A549 (cell line): Measurements from ENCODE around the gene POU2F3. TPM values are rescaled to one million over a fixed set of nuclear protein-coding genes. Genes with fewer than 3 reads are reported as not detected.

Experiments used
- ATAC-seq, 2 experiments: fragments of 200-7000 bp in 1 of 2; fragments of >200 bp in 1 of 2; cut with Nextera tagmentation in 1 of 2; cut with Tn5 transposase in 1 of 2; 3 replicates each; pipeline versions ENCODE4 v1.8.0 to v1.9.1; 2018 to 2020; ENCODE audit warnings: mild to moderate bottlenecking in 1 of 2, moderate library complexity in 1 of 2
- CTCF ChIA-PET: fragments of 300-600 bp; sonication (Branson Sonifier 250); formaldehyde crosslinking; extraction: SDS; loops from one replicate; lab custom pipeline; 2021; ENCODE audit warnings: antibody characterized with exemption, inconsistent platforms; lab: Yijun Ruan, JAX
- POLR2A ChIA-PET: fragments of 350-600 bp; formaldehyde crosslinking; extraction: SDS; loops from one replicate; lab custom pipeline; 2021; ENCODE audit warnings: antibody characterized with exemption, inconsistent platforms; lab: Yijun Ruan, JAX
- DNase-seq, 2 experiments: peaks; one replicate each; pipeline versions ENCODE4 v3.0.0 to v3.0.0-alpha.2; 2011 to 2016; ENCODE audit warnings: low read depth in 1 of 2, low spot score in 1 of 2
- FAIRE-seq: peaks from 2 replicates; lab custom pipeline; 2011; peaks lifted over from hg19 to GRCh38; lab: Jason Lieb, UNC
- H3K27ac ChIP-seq, 2 experiments: fragments of >200 bp; sonication (Bioruptor Twin); formaldehyde crosslinking; 3 replicates each; pipeline ENCODE4 v1.5.1; 2016 to 2017
- H3K4me1 ChIP-seq: fragments of >200 bp; sonication (Bioruptor Twin); formaldehyde crosslinking; 3 replicates; pipeline ENCODE4 v1.6.1; 2016
- H3K4me2 ChIP-seq: fragments of >200 bp; sonication (Bioruptor Twin); formaldehyde crosslinking; 3 replicates; pipeline ENCODE4 v1.6.1; 2016
- H3K4me3 ChIP-seq: fragments of >200 bp; sonication (Bioruptor Twin); formaldehyde crosslinking; 3 replicates; pipeline ENCODE4 v1.5.1; 2016
- H3K9me3 ChIP-seq: fragments of >200 bp; sonication (Bioruptor Twin); formaldehyde crosslinking; 3 replicates; pipeline ENCODE4 v1.6.1; 2016
- CBX8 ChIP-seq: fragments of 200-600 bp; sonication (generic); IDR thresholded peaks from 2 replicates; pipeline ENCODE4 v1.6.1; 2016
- CHD2 ChIP-seq: fragments of 150-350 bp; IDR thresholded peaks from 2 replicates; pipeline ENCODE4 v1.6.1; 2014; ENCODE audit warnings: low read length; ENCODE audit not compliant: partially characterized antibody
- CHD4 ChIP-seq: fragments of 200-600 bp; sonication (generic); IDR thresholded peaks from 2 replicates; pipeline ENCODE4 v1.6.1; 2016; ENCODE audit warnings: antibody characterized with exemption, mild to moderate bottlenecking, borderline replicate concordance
- E2F6 ChIP-seq: IDR thresholded peaks from 2 replicates; pipeline ENCODE4 v1.6.1; 2012; ENCODE audit warnings: low read depth, borderline replicate concordance
- FOSB ChIP-seq: fragments of 250-450 bp; sonication (Bioruptor Pico); IDR thresholded peaks from 2 replicates; pipeline ENCODE4 v1.5.0; 2020; ENCODE audit warnings: mild to moderate bottlenecking, moderate library complexity
- MAX ChIP-seq: IDR thresholded peaks from 2 replicates; pipeline ENCODE4 v1.6.1; 2012
- RAD21 ChIP-seq, 2 experiments: fragments of >200 bp in 1 of 2; sonication (Bioruptor Twin) in 1 of 2; formaldehyde crosslinking in 1 of 2; IDR thresholded peaks in 1 of 2; conservative IDR thresholded peaks in 1 of 2; 2 replicates in 1 of 2; 3 replicates in 1 of 2; pipeline ENCODE4 v1.6.1; 2012 to 2018; ENCODE audit warnings: inconsistent platforms in 1 of 2
- RCOR1 ChIP-seq: fragments of 150-350 bp; IDR thresholded peaks from 2 replicates; pipeline ENCODE4 v1.6.1; 2014; ENCODE audit warnings: antibody characterized with exemption, low read length, low read depth
- TP53 ChIP-seq: fragments of 250-450 bp; sonication (Bioruptor Pico); IDR thresholded peaks from 2 replicates; pipeline ENCODE4 v1.5.0; 2021; ENCODE audit warnings: mild to moderate bottlenecking, moderate library complexity
- ZC3H11A ChIP-seq: fragments of 450-650 bp; IDR thresholded peaks from 2 replicates; pipeline ENCODE4 v1.6.1; 2014; ENCODE audit warnings: antibody characterized with exemption, mild to moderate bottlenecking
- ZNF302 ChIP-seq: fragments of 250-450 bp; sonication (Bioruptor Pico); IDR thresholded peaks from 2 replicates; pipeline ENCODE4 v1.9.0; 2021; ENCODE audit warnings: inconsistent platforms, mild to moderate bottlenecking, moderate library complexity
- ZSCAN20 ChIP-seq: fragments of 250-450 bp; sonication (Bioruptor Pico); IDR thresholded peaks from 2 replicates; pipeline ENCODE4 v1.8.0; 2022; ENCODE audit warnings: mild to moderate bottlenecking, moderate library complexity
- WGBS: methylation state at CpG from one replicate; pipeline ENCODE4 v1.1.6; 2017; ENCODE audit errors: missing lambda C conversion rate; 5-methylcytosine and 5-hydroxymethylcytosine counted together
- polyA plus RNA-seq, 4 experiments: library from polyadenylated mRNA; depleted of rRNA in 3 of 4; stranded (reverse); fragments of >200 nt; fragmentation: RNase III in 1 of 4; extraction: RNeasy Plus Mini Kit Qiagen cat#74134 plus additional on column Dnase treatment in 1 of 4; gene quantifications; 2 replicates in 3 of 4; 3 replicates in 1 of 4; pipeline ENCODE4 v1.2.3, GENCODE V29; 2011 to 2017

The POU2F3 gene
- polyA plus RNA-seq, 2 of the 4 experiments (the other 2 are of a cell fraction), result not detected

GRCh38 chr11:120335908-120336640, 96.1 kb downstream of the POU2F3 start, which contains the start of gene ARHGEF12 (continued):
- TF ChIP-seq CHD2 (peak; percentile 74), ZSCAN20 (CRISPR knock-in tag) (no peak), TP53 (CRISPR knock-in tag) (no peak), RAD21 (conservative IDR thresholded peaks at IDR 0.05 in 1 of 2, IDR thresholded peaks at IDR 0.05 in 1 of 2) (peak in 1 of 2 experiments; percentile 39; a peak in 3 of 5 replicates), ZC3H11A (no peak)

GRCh38 chr11:120336641-120337354, 96.9 kb downstream of the POU2F3 start:
- FAIRE-seq (no peak), DNase-seq (peak; percentile 31 to 39), ATAC-seq (peak; percentile 64 to 70)
- WGBS, result 1% methylated on average over 18 of the region's 56 CpGs
- POLR2A ChIA-PET, result interaction anchor here (0.6 to 3.3 kb wide), 8 partner anchors 9 to 159 kb away, joined by 3 to 16 read pairs (median 3); no protein-coding TSS in a partner anchor
- CTCF ChIA-PET, result interaction anchor here (0.6 to 2.4 kb wide), 8 partner anchors 13 to 145 kb away, joined by 3 to 8 read pairs (median 3); no protein-coding TSS in a partner anchor
- peak overlapping the region; percentile 85 for H3K4me2 ChIP-seq
- peak overlapping the region; percentile 64 for H3K4me3 ChIP-seq
- TF ChIP-seq CHD4 (no peak), ZNF302 (CRISPR knock-in tag) (no peak), E2F6 (no peak), ZC3H11A (no peak)
- peaks cover 43% of the 10 kb centered on the region for H3K4me1 ChIP-seq
- peak overlapping the region; percentile 84 to 100 for H3K27ac ChIP-seq
- no peaks in the 10 kb centered on the region for H3K9me3 ChIP-seq

- no peaks in the 10 kb centered on the region for H3K9me3 ChIP-seq
- H3K4me3 ChIP-seq, result peak overlapping the region; percentile 64
- ChIA-PET POLR2A (interaction anchor here (0.6 to 3.3 kb wide), 7 partner anchors 9 to 158 kb away, joined by 3 to 16 read pairs (median 3); no protein-coding TSS in a partner anchor), CTCF (interaction anchor here (1.1 kb wide), 2 partner anchors 18 to 94 kb away, joined by 3 read pairs; no protein-coding TSS in a partner anchor)
- TF ChIP-seq ZC3H11A (no peak), FOSB (CRISPR knock-in tag) (no peak), CBX8 (no peak), MAX (0 out of 2 replicates have a peak, but pooled peaks have one; percentile 33)
- WGBS, result under 1% methylated on average over 18 of the region's 18 CpGs
- peak overlapping the region; percentile 85 for H3K4me2 ChIP-seq
- peak overlapping the region; percentile 84 to 100 for H3K27ac ChIP-seq
- DNase-seq (no peak), ATAC-seq (peak in 1 of 2 experiments; percentile 32; a peak in 2 of 6 replicates), FAIRE-seq (no peak)
- H3K4me1 ChIP-seq, result peaks cover 35% of the 10 kb centered on the region
Observed at GRCh38 chr11:120337355-120338106, 97.6 kb downstream of the POU2F3 start.

- Histone ChIP-seq H3K27ac (peak overlapping the region; percentile 84 to 100; a peak in 5 of 6 replicates), H3K4me2 (peak overlapping the region; percentile 85), H3K4me1 (peaks cover 27% of the 10 kb centered on the region), H3K9me3 (no peaks in the 10 kb centered on the region), H3K4me3 (peak overlapping the region; percentile 64)
- TF ChIP-seq CBX8 (no peak), ZC3H11A (no peak), RAD21 (conservative IDR thresholded peaks at IDR 0.05 in 1 of 2, IDR thresholded peaks at IDR 0.05 in 1 of 2) (no peak), RCOR1 (no peak)
- ChIA-PET POLR2A (interaction anchor here (1.0 kb wide), 1 partner anchor 62 kb away, joined by 6 read pairs; no protein-coding TSS in a partner anchor), CTCF (interaction anchor here (1.1 kb wide), 2 partner anchors 17 to 94 kb away, joined by 3 read pairs; no protein-coding TSS in a partner anchor)
- 7% methylated on average over 7 of the region's 7 CpGs for WGBS
- ATAC-seq (no peak), FAIRE-seq (no peak), DNase-seq (no peak)
Observed at GRCh38 chr11:120338107-120338933, 98.4 kb downstream of the POU2F3 start.
